Spleen (tissue), 11 donors: ENCODE data around the gene LDB2. TPM values are rescaled to one million over a fixed set of nuclear protein-coding genes. Genes with fewer than 3 reads are reported as not detected.

Experiments
- DNase-seq: peaks from one replicate; pipeline ENCODE4 v3.0.0-alpha.2; 2020
- H3K27ac ChIP-seq, 8 donors: fragments of 200-600 bp; sonication (generic) in 7 of 8; 1 replicate in 4 of 8; 2 replicates in 4 of 8; pipeline versions ENCODE4 v1.5.0 to v1.8.0; 2016 to 2021; ENCODE audit warnings: inconsistent platforms in 4 of 8, mild to moderate bottlenecking in 4 of 8, moderate library complexity in 1 of 8
- H3K27me3 ChIP-seq, 7 donors: fragments of 200-600 bp; sonication (generic) in 6 of 7; replicated peaks in 1 of 7; 1 replicate in 4 of 7; 2 replicates in 3 of 7; pipeline versions ENCODE4 v1.5.0 to v1.8.0; 2016 to 2021; ENCODE audit warnings: inconsistent platforms in 3 of 7, mild to moderate bottlenecking in 1 of 7
- H3K36me3 ChIP-seq, 6 donors: fragments of 200-600 bp; sonication (generic) in 5 of 6; 1 replicate in 4 of 6; 2 replicates in 2 of 6; pipeline versions ENCODE4 v1.5.0 to v1.8.0; 2016 to 2021; ENCODE audit warnings: inconsistent platforms in 2 of 6
- H3K4me1 ChIP-seq, 6 donors: fragments of 200-600 bp; sonication (generic) in 5 of 6; 1 replicate in 3 of 6; 2 replicates in 3 of 6; pipeline versions ENCODE4 v1.5.0 to v1.8.0; 2016 to 2021; ENCODE audit warnings: inconsistent platforms in 3 of 6
- H3K4me3 ChIP-seq, 8 donors: fragments of 200-600 bp; sonication (generic) in 7 of 8; 1 replicate in 4 of 8; 2 replicates in 4 of 8; pipeline versions ENCODE4 v1.5.0 to v1.8.0; 2016 to 2021; ENCODE audit warnings: inconsistent platforms in 4 of 8, mild to moderate bottlenecking in 4 of 8, moderate library complexity in 2 of 8
- H3K9me3 ChIP-seq, 8 donors: fragments of 200-600 bp; sonication (generic) in 7 of 8; 1 replicate in 4 of 8; 2 replicates in 4 of 8; pipeline versions ENCODE4 v1.5.0 to v1.8.0; 2016 to 2021; ENCODE audit warnings: inconsistent platforms in 4 of 8
- POLR2A ChIP-seq, 3 donors: fragments of 450-650 bp; IDR thresholded peaks; one replicate each; pipeline ENCODE4 v1.5.1; 2017; ENCODE audit warnings: antibody characterized with exemption in 3 of 3, mild to moderate bottlenecking in 1 of 3
- POLR2AphosphoS5 ChIP-seq, 3 donors: sonication (generic); formaldehyde crosslinking; IDR thresholded peaks; one replicate each; pipeline ENCODE4 v1.5.1; 2017; ENCODE audit warnings: antibody characterized with exemption in 3 of 3
- WGBS, 5 donors: extraction: QIAGEN DNeasy Blood & Tissue Kit in 3 of 5; methylation state at CpG; one replicate each; pipeline versions ENCODE4 v1.1.5 to v1.1.7; 2013 to 2018; 5-methylcytosine and 5-hydroxymethylcytosine counted together
- intact Hi-C: fragments of 100-400 bp; cut with DNase I; formaldehyde crosslinking; loops from one replicate; pipeline ENCODE4 v1.15.0; 2023; ENCODE audit warnings: low total_unique reads
- polyA plus RNA-seq, 3 donors: library from polyadenylated mRNA; stranded (reverse); fragments of 200-250 nt; gene quantifications; one replicate each; pipeline ENCODE4 v1.2.1, GENCODE V29; 2013
- total RNA-seq, 7 donors: library from RNA; depleted of rRNA in 3 of 7; stranded (reverse); fragments of >200 nt in 3 of 7; fragmentation: NEBNext Ultra II Directional in 4 of 7; extraction: Animal tissue kit (Norgen Biotek cat#: 25700) in 4 of 7; gene quantifications; one replicate each; pipeline versions ENCODE4 v1.1.0 to v1.2.1, GENCODE V29; 2016 to 2021
- TF ChIP-seq, protein P1 (sequence below), 11 experiments: fragments of 200-600 bp in 7 of 11; fragments of 450-650 bp in 4 of 11; sonication (generic) in 4 of 11; IDR thresholded peaks in 8 of 11; conservative IDR thresholded peaks in 3 of 11; 1 replicate in 7 of 11; 2 replicates in 4 of 11; pipeline versions ENCODE4 v1.4.0 to v1.8.0; 2016 to 2021; ENCODE audit warnings: antibody characterized with exemption in 11 of 11, inconsistent platforms in 4 of 11, mild to moderate bottlenecking in 1 of 11
- donor health status: healthy with polysubstance abuse.
- donor health status: DM: no; HTN: no; CAD: no; lungs with moderate emphysema.
- donor health status: DM: no; HTN: no; CAD: no.
- donor health status: Bipolar disorder and iron deficiency.
- donor health status: healthy.
- donor health status: DM: no; HTN: no; CAD: no.
- donor health status: DM: yes; HTN: yes; CAD: no.

The LDB2 gene
- total and polyA plus RNA-seq, 10 donors, result 24.1 to 257 (median 142) TPM

GRCh38 chr4:16464651-16465050 is 433.8 kb downstream of the LDB2 start:
- intact Hi-C loops, result no loop called here
- H3K27ac ChIP-seq, result no peak overlapping the region
- no peak for DNase-seq
- no peaks in the 10 kb centered on the region for H3K27me3 ChIP-seq
- no peaks in the 10 kb centered on the region for H3K4me1 ChIP-seq
- TF ChIP-seq POLR2A (IDR thresholded peaks at IDR 0.05), result no peak
- no peak for TF ChIP-seq POLR2AphosphoS5 (IDR thresholded peaks at IDR 0.05)
- TF ChIP-seq, protein P1, sequence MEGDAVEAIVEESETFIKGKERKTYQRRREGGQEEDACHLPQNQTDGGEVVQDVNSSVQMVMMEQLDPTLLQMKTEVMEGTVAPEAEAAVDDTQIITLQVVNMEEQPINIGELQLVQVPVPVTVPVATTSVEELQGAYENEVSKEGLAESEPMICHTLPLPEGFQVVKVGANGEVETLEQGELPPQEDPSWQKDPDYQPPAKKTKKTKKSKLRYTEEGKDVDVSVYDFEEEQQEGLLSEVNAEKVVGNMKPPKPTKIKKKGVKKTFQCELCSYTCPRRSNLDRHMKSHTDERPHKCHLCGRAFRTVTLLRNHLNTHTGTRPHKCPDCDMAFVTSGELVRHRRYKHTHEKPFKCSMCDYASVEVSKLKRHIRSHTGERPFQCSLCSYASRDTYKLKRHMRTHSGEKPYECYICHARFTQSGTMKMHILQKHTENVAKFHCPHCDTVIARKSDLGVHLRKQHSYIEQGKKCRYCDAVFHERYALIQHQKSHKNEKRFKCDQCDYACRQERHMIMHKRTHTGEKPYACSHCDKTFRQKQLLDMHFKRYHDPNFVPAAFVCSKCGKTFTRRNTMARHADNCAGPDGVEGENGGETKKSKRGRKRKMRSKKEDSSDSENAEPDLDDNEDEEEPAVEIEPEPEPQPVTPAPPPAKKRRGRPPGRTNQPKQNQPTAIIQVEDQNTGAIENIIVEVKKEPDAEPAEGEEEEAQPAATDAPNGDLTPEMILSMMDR (IDR thresholded peaks at IDR 0.05 in 8 of 11, conservative IDR thresholded peaks at IDR 0.05 in 3 of 11), result no peak
- WGBS, 5 donors, result 83 to 91% (median 86%) methylated on average over 2 of the region's 2 CpGs
- H3K4me3 ChIP-seq, result no peak overlapping the region
- no peaks in the 10 kb centered on the region for H3K9me3 ChIP-seq
- H3K36me3 ChIP-seq, result no peaks in the 10 kb centered on the region

DNA sequence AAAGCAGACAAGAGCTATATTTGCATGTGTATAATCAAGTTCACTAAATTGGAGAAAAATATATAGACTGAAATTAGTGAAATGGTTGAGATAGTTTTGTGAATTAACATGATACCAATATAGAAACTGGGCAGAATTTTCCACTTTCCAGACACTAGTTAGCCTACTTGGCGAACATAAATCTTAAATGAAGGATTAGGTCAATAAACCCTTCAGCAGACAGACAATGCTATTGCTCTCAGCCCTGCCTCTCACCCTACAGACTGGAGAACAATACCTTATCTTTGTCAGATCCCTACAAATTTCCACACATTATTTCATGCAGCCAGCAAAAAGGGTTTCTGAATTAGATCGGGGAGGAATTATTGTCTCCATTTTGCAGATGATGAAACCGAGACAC is 435.8 kb downstream of the LDB2 start:
- Histone ChIP-seq H3K9me3 (peaks cover 0 to 8% (median 0%) of the 10 kb centered on the region in 8 donors), H3K4me1 (no peaks in the 10 kb centered on the region), H3K36me3 (no peaks in the 10 kb centered on the region), H3K27ac (no peak overlapping the region), H3K27me3 (no peaks in the 10 kb centered on the region), H3K4me3 (no peak overlapping the region)
- DNase-seq, result no peak
- 84 to 92% (median 89%) methylated on average over 3 of the region's 3 CpGs for WGBS, 5 donors
- TF ChIP-seq POLR2AphosphoS5 (IDR thresholded peaks at IDR 0.05), result no peak
- no peak for TF ChIP-seq POLR2A (IDR thresholded peaks at IDR 0.05)
- TF ChIP-seq, protein P1 (IDR thresholded peaks at IDR 0.05 in 8 of 11, conservative IDR thresholded peaks at IDR 0.05 in 3 of 11), result no peak
- intact Hi-C loops, result no loop called here

GRCh38 chr4:16461362-16461761 is 437.1 kb downstream of the LDB2 start:
- DNase-seq, result no peak
- no peaks in the 10 kb centered on the region for H3K4me1 ChIP-seq
- intact Hi-C loops, result no loop called here
- TF ChIP-seq POLR2A (IDR thresholded peaks at IDR 0.05) (no peak), POLR2AphosphoS5 (IDR thresholded peaks at IDR 0.05) (no peak)
- TF ChIP-seq, protein P1 (IDR thresholded peaks at IDR 0.05 in 8 of 11, conservative IDR thresholded peaks at IDR 0.05 in 3 of 11), result no peak
- H3K27me3 ChIP-seq, result no peaks in the 10 kb centered on the region
- no peak overlapping the region for H3K27ac ChIP-seq
- H3K9me3 ChIP-seq, result peaks cover 0 to 8% (median 0%) of the 10 kb centered on the region in 8 donors
- H3K36me3 ChIP-seq, result no peaks in the 10 kb centered on the region
- no peak overlapping the region for H3K4me3 ChIP-seq
- 44 to 75% (median 56%) methylated on average over 1 of the region's 1 CpG for WGBS, 5 donors

GRCh38 chr4:16457944-16458343 is 440.5 kb downstream of the LDB2 start:
- no peak for TF ChIP-seq POLR2AphosphoS5 (IDR thresholded peaks at IDR 0.05)
- TF ChIP-seq POLR2A (IDR thresholded peaks at IDR 0.05), result no peak
- TF ChIP-seq, protein P1 (IDR thresholded peaks at IDR 0.05 in 8 of 11, conservative IDR thresholded peaks at IDR 0.05 in 3 of 11), result no peak
- intact Hi-C loops, result no loop called here
- DNase-seq, result no peak
- H3K27me3 ChIP-seq, result no peaks in the 10 kb centered on the region
- peaks cover 0 to 8% (median 0%) of the 10 kb centered on the region in 8 donors for H3K9me3 ChIP-seq
- H3K4me1 ChIP-seq, result no peaks in the 10 kb centered on the region
- no peaks in the 10 kb centered on the region for H3K36me3 ChIP-seq
- WGBS, 5 donors, result 93 to 94% (median 94%) methylated on average over 4 of the region's 4 CpGs
- H3K4me3 ChIP-seq, result no peak overlapping the region
- no peak overlapping the region for H3K27ac ChIP-seq
